ENCODE results near the gene RBPJ. TPM values are rescaled to one million over a fixed set of nuclear protein-coding genes. Genes with fewer than 3 reads are reported as not detected.
A peak's percentile ranks its signal among the peaks of the same experiment; 100 is the strongest.

The RBPJ gene
- polyA plus RNA-seq, 4 donors = 66.4 to 85.4 (median 83.3) TPM

DNA sequence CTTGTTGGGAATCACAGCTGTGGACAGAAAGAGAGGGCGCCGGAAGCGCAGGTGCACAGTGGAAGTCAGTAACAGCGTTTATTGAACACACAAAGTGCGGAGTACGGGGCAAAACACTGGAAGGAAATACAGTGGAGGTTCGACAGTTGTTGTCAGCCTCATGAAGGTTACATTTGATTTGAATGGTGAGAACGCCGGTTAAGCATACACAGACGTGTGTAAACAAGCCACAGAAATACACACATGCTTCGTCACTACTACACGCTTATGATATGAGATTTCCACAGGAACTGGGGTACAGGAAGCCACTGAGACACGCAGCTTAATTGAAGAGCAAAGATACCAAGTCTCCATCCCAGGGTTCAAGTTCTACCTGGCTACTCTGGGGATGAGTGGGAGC, 157.5 kb downstream of the RBPJ start:
- no peak for DNase-seq (ENCODE audit: low read depth in 4 of 4, low spot score in 3 of 4)

DNA sequence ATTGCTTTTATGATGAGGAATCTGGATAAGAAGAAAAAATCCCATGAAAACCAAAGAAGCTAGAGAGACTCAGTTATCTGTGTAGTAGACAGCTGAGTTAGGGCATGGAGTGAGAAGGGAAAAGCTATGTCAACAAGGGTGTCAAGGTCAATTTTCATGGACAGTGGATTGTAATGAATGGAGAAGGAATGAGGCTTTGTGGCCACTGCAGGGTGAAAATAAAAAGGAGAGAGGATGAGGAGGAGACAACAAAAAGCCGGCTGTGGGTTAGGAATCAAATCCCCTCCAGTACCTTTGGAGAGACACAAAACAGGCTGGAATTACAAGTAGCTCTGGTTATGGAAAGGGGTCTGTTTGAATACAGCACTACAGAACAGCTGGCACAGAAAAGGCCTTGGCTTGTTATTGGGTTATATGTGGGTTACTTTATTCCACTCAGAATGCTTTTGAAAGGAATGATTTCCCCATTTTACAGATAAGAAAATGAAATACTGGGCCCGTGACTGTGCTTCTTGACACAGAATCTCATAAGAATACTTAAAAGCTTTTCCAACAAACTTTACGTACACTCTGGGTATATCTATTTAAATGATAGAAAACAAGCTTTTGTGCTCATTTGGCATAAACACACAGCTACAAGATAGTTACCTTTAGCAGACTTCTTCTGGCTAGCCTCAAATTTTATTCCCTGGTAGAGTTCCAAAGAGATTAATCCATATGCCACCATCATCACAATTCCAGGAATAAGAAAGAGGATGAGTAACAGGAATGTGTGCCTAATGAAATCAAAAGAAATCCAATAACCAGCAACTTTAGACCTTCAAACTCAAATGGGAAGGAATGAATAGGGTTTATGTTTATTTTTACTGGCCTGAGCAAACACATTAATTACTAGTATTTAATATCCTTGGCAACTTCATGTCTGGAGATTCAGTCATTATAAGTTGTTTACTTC, 162.0 kb downstream of the RBPJ start:
- no peak for DNase-seq (ENCODE audit: low read depth in 4 of 4, low spot score in 3 of 4)

DNA sequence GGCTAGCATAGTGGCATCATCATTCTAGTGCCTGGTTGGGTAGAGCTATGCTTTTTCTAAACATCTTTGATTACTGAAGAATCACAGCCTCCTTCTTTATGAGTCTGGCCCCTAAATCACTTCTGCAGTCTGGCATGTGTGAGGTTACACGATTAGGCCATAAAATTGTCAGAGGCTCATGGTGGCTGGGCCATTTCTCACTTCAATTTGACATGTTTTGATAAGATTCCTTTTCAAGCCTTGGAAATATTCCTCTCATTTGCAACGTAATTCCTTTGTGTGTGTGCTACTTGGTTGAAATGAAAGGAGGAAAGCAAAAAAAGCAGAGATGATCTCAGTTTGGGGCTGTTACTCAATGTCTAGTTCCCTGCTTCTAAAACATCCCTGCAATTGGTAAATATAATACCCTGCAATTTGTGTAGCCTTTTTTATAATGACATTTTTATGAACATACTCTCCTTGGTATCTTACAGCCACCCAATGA, 163.3 kb downstream of the RBPJ start:
- peak in 2 of 4 donors; percentile 26 to 28 for DNase-seq (ENCODE audit: low read depth in 4 of 4, low spot score in 3 of 4)

DNA sequence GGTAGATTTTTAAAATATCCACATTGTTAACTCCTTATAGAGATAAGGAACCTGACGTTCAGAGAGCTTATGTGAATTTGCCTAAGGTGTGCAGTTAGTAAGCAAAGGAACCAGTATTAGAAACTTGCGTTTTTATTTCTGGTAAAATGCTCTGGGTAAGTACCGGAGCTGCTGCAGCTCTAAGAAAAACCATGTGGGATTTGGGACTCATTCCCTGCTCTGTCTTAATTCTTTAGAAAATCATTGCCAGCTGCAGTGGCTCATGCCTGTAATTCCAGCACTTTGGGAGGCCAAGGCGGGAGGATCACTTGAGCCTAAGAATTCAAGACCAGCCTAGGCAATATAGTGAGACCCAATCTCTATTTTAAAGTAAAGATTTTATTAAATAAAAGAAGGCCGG, 163.7 kb downstream of the RBPJ start:
- DNase-seq (ENCODE audit: low read depth in 4 of 4, low spot score in 3 of 4) = no peak

Other genes with a start within 250 kb of the RBPJ start
- gene CCKAR, start 169.5 kb downstream of the RBPJ start, polyA plus RNA-seq (ENCODE audit: insufficient read length in 4 of 4) = under 1 TPM in 2 of 4 donors, not detected in 2; 0.05 to 0.10 TPM